GM10266 (cell line): ENCODE results near the gene CARMIL1.

Experiments
- DNase-seq: peaks from one replicate; pipeline ENCODE4 v3.0.0; 2012; ENCODE audit errors: extremely low spot score
- CTCF ChIP-seq: IDR thresholded peaks from 2 replicates; pipeline ENCODE4 v1.5.1; 2012; ENCODE audit warnings: mild to moderate bottlenecking, low read depth; ENCODE audit not compliant: control insufficient read depth, insufficient read depth; ENCODE audit errors: missing control alignments

The CARMIL1 gene

DNA sequence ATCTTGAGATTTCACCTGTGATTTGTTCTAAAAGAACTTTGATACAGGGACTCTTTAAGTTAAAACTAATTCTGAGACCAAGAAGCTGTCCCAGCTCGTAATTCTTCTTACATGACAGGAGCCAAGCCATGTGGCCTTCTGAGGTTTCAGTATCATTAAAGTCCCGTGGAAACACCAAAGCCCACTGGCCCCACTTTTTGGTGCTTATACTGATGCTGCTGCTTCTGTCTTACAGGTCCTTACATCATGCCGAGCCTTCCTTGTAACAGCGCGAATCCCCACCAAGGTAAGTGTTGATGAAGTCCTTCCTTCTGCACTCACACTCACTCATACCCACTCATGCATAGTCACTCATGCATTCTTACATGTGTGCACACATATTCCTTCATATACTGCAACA, 140.7 kb downstream of the CARMIL1 start:
- no peak for TF ChIP-seq CTCF
- no peak for DNase-seq

GRCh38 chr6:25423358-25423757, 144.2 kb downstream of the CARMIL1 start:
- TF ChIP-seq CTCF: no peak
- DNase-seq: no peak

DNA sequence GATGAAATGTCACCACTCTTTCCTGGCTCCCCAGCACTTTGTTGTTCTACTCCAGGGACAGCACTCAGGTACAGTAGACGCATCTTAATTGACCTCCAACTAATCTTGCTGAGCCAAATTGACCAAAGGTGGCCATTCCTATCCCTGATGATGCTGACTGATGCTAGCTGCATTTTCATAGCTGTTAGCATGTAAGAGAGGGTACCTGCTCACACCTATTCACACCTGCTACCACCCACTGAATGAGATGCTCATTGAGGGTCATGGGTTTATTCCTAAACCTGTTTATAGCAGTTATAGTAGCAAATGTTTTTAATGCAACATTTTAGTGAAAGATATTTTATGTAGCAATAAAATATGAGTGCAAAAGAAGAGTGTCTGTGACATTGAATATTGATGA, 145.1 kb downstream of the CARMIL1 start:
- no peak for TF ChIP-seq CTCF
- no peak for DNase-seq

DNA sequence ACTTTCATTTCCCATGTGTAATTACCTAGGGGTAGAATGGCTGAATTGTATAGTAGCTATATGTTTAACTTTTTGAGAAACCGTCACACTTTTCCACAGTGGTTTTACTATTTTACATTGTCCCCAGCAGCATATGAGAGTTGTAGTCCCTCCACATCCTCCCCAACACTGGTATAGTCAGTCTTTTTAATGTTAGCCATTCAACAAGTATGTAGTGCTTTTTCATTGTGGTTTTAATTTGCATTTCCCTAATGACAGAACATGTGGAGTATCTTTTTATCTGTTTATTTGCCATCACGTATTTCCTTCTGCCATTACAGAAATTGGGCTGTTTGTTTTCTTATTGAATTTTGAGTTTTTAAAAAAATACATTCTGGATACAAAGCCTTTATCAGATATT, 148.4 kb downstream of the CARMIL1 start:
- no peak for TF ChIP-seq CTCF
- no peak for DNase-seq

DNA sequence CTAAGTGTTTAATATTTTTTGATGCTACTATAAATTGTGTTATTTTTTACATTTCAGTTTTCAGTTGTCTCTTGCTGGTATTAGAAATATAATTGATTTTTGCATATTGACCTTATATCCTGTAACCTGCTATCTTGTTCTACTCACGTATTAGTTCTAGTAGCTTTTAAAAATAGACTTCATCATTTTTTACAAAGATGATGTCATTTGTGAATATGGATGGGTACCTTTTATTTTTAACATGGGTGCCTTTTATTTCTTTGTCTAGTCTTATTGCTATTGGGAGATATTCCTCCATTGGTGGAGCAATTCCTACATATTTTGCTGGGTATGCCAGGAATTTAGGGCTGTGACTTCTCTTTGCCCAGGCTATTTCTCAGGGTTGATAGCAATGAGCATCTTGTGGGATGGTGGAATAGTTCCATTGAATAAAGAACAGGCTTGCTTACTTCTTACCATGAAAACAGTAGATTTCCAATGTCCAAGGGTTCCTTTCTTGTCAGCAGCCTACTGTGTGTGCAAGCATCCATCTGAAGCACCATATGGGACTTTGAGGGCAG, 149.7 kb downstream of the CARMIL1 start:
- no peak for TF ChIP-seq CTCF
- DNase-seq: no peak

GRCh38 chr6:25431306-25431974, 152.3 kb downstream of the CARMIL1 start:
- no peak for DNase-seq
- TF ChIP-seq CTCF: no peak

DNA sequence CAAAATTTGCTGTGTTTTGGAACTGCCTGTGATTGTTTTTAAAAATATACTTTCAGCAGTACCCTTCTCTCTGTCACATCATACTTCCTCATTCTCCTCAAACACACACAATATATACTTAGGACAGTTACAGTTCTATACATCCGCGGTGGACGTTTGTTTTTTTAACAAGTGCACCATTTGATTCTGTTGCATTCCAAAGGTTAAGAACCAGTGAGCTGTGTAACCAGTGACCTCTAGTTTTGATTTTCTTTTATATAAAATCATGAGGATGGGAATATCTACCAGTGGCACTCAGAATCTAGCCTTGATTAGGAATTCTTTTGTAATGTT, 152.8 kb downstream of the CARMIL1 start:
- DNase-seq: no peak
- TF ChIP-seq CTCF: no peak
